Gastroesophageal sphincter (tissue), 3 donors: ENCODE measurements around the gene DNAJA3.

ENCODE experiments used
- CTCF ChIP-seq, 4 experiments: fragments of 200-600 bp in 2 of 4; fragments of 450-650 bp in 2 of 4; sonication (generic) in 1 of 4; IDR thresholded peaks; one replicate each; pipeline ENCODE4 v1.5.1; 2017 to 2019; ENCODE audit warnings: antibody characterized with exemption in 4 of 4, mild to moderate bottlenecking in 2 of 4, moderate library complexity in 2 of 4
- EP300 ChIP-seq: sonication (generic); formaldehyde crosslinking; IDR thresholded peaks from one replicate; pipeline ENCODE4 v1.6.1; 2017; ENCODE audit warnings: antibody characterized with exemption, mild to moderate bottlenecking
- POLR2AphosphoS5 ChIP-seq: sonication (generic); formaldehyde crosslinking; IDR thresholded peaks from one replicate; pipeline ENCODE4 v1.6.1; 2017; ENCODE audit warnings: antibody characterized with exemption

DNA sequence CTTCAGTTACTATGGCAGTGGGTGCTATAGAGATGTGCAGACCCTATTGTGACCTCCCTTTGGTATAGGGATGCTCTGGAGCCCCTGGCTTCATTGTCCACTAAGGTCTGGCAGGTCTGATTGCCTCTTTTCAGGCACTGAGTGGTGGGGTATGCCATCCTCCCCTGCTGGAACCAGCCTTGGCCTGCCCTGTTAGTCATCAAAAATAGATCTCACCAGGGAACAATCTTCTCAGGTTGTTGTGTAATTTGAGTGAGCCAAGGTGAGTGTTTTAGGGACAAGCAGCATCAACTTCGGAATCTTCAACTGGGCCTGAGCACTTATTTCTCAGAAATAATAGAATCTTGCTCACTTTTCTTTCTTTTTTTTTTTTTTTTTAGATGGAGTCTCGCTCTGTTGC lies 70.1 kb downstream of the DNAJA3 start:
- TF ChIP-seq CTCF (IDR thresholded peaks at IDR 0.05): no peak
- no peak for TF ChIP-seq EP300
- TF ChIP-seq POLR2AphosphoS5: no peak
